IPS-NIHi11 (cell line): ENCODE data around the gene ARID4B.
"Not testable (repeated sequence)": the region's sequence is repeated elsewhere in the genome, so short reads cannot be mapped to it uniquely, and the experiment has no call there.

Experiments
- DNase-seq: peaks from one replicate; pipeline ENCODE4 v3.0.0; 2012; ENCODE audit warnings: mixed read lengths, low spot score

ARID4B gene

GRCh38 chr1:235328271-235329138 lies 526 bp upstream of the ARID4B start, which contains the start of gene GGPS1:
Gene GGPS1, plus strand, starts transcription at chr1:235328570. Its CDS starts 6,695 bp downstream, at chr1:235335265.
- peak; percentile 87 for DNase-seq

GRCh38 chr1:235326719-235327558 lies 1.0 kb downstream of the ARID4B start:
- DNase-seq = peak; percentile 39

GRCh38 chr1:235325854-235326253 lies 2.1 kb downstream of the ARID4B start:
- no peak for DNase-seq

- no peak for DNase-seq
These were observed 2.8 kb downstream of the ARID4B start for GRCh38 chr1:235325139-235325538.

GRCh38 chr1:235324296-235324695 lies 3.7 kb downstream of the ARID4B start:
- no peak for DNase-seq

GRCh38 chr1:235320521-235321179 lies 7.3 kb downstream of the ARID4B start:
- DNase-seq = no peak

- no peak for DNase-seq
These were observed 8.7 kb downstream of the ARID4B start for GRCh38 chr1:235319255-235319654.

GRCh38 chr1:235317168-235317567 lies 10.8 kb downstream of the ARID4B start:
- no peak for DNase-seq

GRCh38 chr1:235315735-235316134 lies 12.2 kb downstream of the ARID4B start:
- no peak for DNase-seq

- no peak for DNase-seq
These were observed 12.8 kb downstream of the ARID4B start for GRCh38 chr1:235315173-235315572.

- no peak for DNase-seq
These were observed 13.9 kb downstream of the ARID4B start for GRCh38 chr1:235313931-235314678.

GRCh38 chr1:235313262-235313661 lies 14.7 kb downstream of the ARID4B start:
- no peak for DNase-seq

GRCh38 chr1:235309206-235309605 lies 18.8 kb downstream of the ARID4B start:
- not testable (repeated sequence) for DNase-seq

GRCh38 chr1:235307158-235308124 lies 20.5 kb downstream of the ARID4B start:
- DNase-seq = no peak

- no peak for DNase-seq
These were observed 23.2 kb downstream of the ARID4B start for GRCh38 chr1:235304549-235305451.

GRCh38 chr1:235302143-235302542 lies 25.8 kb downstream of the ARID4B start:
- DNase-seq = no peak

- DNase-seq = no peak
These were observed 28.7 kb downstream of the ARID4B start for GRCh38 chr1:235299169-235299858.

GRCh38 chr1:235298758-235299157 lies 29.2 kb downstream of the ARID4B start:
- no peak for DNase-seq

- DNase-seq = no peak
These were observed 30.4 kb downstream of the ARID4B start for GRCh38 chr1:235297579-235297978.
